ENCODE results near the gene TMEM266.

GRCh38 chr15:76032046-76032445 lies 27.7 kb upstream of the TMEM266 start:
- TF ChIP-seq POLR2AphosphoS5 (IDR thresholded peaks at IDR 0.05; ENCODE audit: low read depth) (no peak), EZH2phosphoT487 (IDR thresholded peaks at IDR 0.05; ENCODE audit: unreplicated experiment) (no peak)
- TF ChIP-seq, protein P1, sequence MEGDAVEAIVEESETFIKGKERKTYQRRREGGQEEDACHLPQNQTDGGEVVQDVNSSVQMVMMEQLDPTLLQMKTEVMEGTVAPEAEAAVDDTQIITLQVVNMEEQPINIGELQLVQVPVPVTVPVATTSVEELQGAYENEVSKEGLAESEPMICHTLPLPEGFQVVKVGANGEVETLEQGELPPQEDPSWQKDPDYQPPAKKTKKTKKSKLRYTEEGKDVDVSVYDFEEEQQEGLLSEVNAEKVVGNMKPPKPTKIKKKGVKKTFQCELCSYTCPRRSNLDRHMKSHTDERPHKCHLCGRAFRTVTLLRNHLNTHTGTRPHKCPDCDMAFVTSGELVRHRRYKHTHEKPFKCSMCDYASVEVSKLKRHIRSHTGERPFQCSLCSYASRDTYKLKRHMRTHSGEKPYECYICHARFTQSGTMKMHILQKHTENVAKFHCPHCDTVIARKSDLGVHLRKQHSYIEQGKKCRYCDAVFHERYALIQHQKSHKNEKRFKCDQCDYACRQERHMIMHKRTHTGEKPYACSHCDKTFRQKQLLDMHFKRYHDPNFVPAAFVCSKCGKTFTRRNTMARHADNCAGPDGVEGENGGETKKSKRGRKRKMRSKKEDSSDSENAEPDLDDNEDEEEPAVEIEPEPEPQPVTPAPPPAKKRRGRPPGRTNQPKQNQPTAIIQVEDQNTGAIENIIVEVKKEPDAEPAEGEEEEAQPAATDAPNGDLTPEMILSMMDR (conservative IDR thresholded peaks at IDR 0.05; ENCODE audit: low read depth in 2 of 2): no peak

Data from GM23338 (cell line).